Panc1 (cell line): ENCODE data around the gene CCDC88A. TPM values are rescaled to one million over a fixed set of nuclear protein-coding genes. Genes with fewer than 3 reads are reported as not detected.

Experiments used
- ATAC-seq: fragments of 200-7000 bp; cut with Tn5 transposase; 2 replicates; pipeline ENCODE4 v1.9.1; 2020; ENCODE audit warnings: mild to moderate bottlenecking, moderate library complexity
- BruUV-seq: library from RNA; stranded (reverse); fragments of 400-500 nt; replicated peaks from 2 replicates; lab custom pipeline; 2021; lab: Mats Ljungman, UMichigan
- CTCF ChIA-PET: fragments of 300-600 bp; sonication (Branson Sonifier 250); formaldehyde crosslinking; loops from one replicate; lab custom pipeline; 2022; ENCODE audit warnings: antibody characterized with exemption; lab: Charles Lee
- POLR2A ChIA-PET: fragments of 300-600 bp; sonication (Branson Sonifier 250); formaldehyde crosslinking; loops from one replicate; lab custom pipeline; 2022; ENCODE audit warnings: antibody characterized with exemption; lab: Charles Lee
- DNase-seq: peaks from one replicate; pipeline ENCODE4 v3.0.0-alpha.2; 2010; ENCODE audit warnings: low read depth, low spot score
- H3K27ac ChIP-seq: 2 replicates; pipeline ENCODE4 v1.5.1; 2011; ENCODE audit warnings: mild to moderate bottlenecking, low read length, inconsistent platforms
- H3K27me3 ChIP-seq: fragments of 200-500 bp; sonication (Bioruptor generic); 2 replicates; pipeline ENCODE4 v1.6.0; 2014; ENCODE audit warnings: low read length, inconsistent platforms; ENCODE audit not compliant: control insufficient read depth, insufficient read depth
- H3K36me3 ChIP-seq: fragments of 200-500 bp; sonication (Bioruptor generic); 2 replicates; pipeline ENCODE4 v1.5.1; 2014; ENCODE audit warnings: inconsistent platforms, mild to moderate bottlenecking, low read length, moderate library complexity; ENCODE audit not compliant: control insufficient read depth, insufficient read depth
- H3K4me1 ChIP-seq: 2 replicates; pipeline ENCODE4 v1.5.1; 2011; ENCODE audit warnings: inconsistent platforms, mild to moderate bottlenecking, low read length, moderate library complexity; ENCODE audit not compliant: control insufficient read depth, insufficient read depth
- H3K4me3 ChIP-seq, 2 experiments: 2 replicates each; pipeline ENCODE4 v1.5.1; 2011 to 2012; ENCODE audit warnings: low read depth in 2 of 2, low read length in 2 of 2, mild to moderate bottlenecking in 2 of 2, inconsistent platforms in 1 of 2, moderate library complexity in 1 of 2
- H3K9me3 ChIP-seq: fragments of 200-500 bp; sonication (Bioruptor generic); 2 replicates; pipeline ENCODE4 v1.5.1; 2014; ENCODE audit warnings: low read depth, mild to moderate bottlenecking, inconsistent platforms, low read length, moderate library complexity; ENCODE audit not compliant: control insufficient read depth, insufficient read depth
- POLR2AphosphoS5 ChIP-seq: IDR thresholded peaks from 2 replicates; pipeline ENCODE4 v1.6.1; 2012; ENCODE audit warnings: mild to moderate bottlenecking, low read depth, low read length, moderate library complexity
- SIN3A ChIP-seq: IDR thresholded peaks from 2 replicates; pipeline ENCODE4 v1.6.1; 2012; ENCODE audit warnings: low read depth, mild to moderate bottlenecking, low read length, moderate library complexity, borderline replicate concordance; ENCODE audit not compliant: insufficient read depth
- TCF7L2 ChIP-seq: IDR thresholded peaks from 2 replicates; pipeline ENCODE4 v1.6.1; 2011; ENCODE audit warnings: mild to moderate bottlenecking, low read depth, low read length, inconsistent platforms
- in situ Hi-C: cut with HindIII; loops from 2 replicates; pipeline ENCODE4 v1.10.0; 2016; ENCODE audit warnings: low sequenced_read_pairs, low pct_unique_long_range_greater_than_20kb
- intact Hi-C: fragments of 100-400 bp; cut with micrococcal nuclease; formaldehyde crosslinking; loops from one replicate; pipeline ENCODE4 v1.10.0; 2022; ENCODE audit not compliant: unreplicated experiment
- total RNA-seq: library from RNA; stranded (reverse); gene quantifications from one replicate; pipeline ENCODE4 v1.2.1, GENCODE V29; 2021; ENCODE audit not compliant: unreplicated experiment
- TF ChIP-seq, protein P1 (sequence below): fragments of 450-650 bp; IDR thresholded peaks from 2 replicates; pipeline ENCODE4 v1.5.1; 2017; ENCODE audit warnings: mild to moderate bottlenecking
- TF ChIP-seq, protein P2 (sequence below), 2 experiments: IDR thresholded peaks; 2 replicates each; pipeline ENCODE4 v1.6.1; 2011 to 2012; ENCODE audit warnings: low read depth in 2 of 2, control low read depth in 1 of 2, low read length in 1 of 2, mild to moderate bottlenecking in 1 of 2, moderate library complexity in 1 of 2; ENCODE audit not compliant: insufficient read depth in 1 of 2

The CCDC88A gene
- total RNA-seq, 1 experiment from 2014 or later, result 99.8 TPM

DNA sequence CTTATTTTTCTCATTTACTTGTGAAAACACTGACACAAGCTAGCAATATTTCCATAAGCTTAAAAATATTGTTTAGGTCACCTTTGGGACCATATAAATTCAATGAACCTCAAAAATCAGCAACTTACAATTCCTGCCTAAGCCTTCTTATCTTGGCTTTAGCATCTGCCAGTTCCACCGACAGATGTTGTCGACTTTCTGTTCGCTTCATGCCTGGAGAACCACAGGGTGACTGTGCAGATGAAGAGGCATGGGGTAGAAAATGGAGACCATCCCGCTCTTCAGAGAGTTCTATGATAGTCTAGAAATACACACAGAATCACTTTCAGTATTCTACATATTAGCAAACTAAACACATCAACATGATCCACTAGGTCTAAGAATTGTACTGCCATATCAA, 64.2 kb downstream of the CCDC88A start:
- peaks cover 4% of the 10 kb centered on the region for H3K36me3 ChIP-seq
- intact Hi-C loops, result no loop called here
- no peak overlapping the region for H3K4me3 ChIP-seq
- no TSS peak for BruUV-seq
- TF ChIP-seq POLR2AphosphoS5, result no peak
- TF ChIP-seq SIN3A, result no peak
- no peak for TF ChIP-seq TCF7L2
- TF ChIP-seq, protein P1, sequence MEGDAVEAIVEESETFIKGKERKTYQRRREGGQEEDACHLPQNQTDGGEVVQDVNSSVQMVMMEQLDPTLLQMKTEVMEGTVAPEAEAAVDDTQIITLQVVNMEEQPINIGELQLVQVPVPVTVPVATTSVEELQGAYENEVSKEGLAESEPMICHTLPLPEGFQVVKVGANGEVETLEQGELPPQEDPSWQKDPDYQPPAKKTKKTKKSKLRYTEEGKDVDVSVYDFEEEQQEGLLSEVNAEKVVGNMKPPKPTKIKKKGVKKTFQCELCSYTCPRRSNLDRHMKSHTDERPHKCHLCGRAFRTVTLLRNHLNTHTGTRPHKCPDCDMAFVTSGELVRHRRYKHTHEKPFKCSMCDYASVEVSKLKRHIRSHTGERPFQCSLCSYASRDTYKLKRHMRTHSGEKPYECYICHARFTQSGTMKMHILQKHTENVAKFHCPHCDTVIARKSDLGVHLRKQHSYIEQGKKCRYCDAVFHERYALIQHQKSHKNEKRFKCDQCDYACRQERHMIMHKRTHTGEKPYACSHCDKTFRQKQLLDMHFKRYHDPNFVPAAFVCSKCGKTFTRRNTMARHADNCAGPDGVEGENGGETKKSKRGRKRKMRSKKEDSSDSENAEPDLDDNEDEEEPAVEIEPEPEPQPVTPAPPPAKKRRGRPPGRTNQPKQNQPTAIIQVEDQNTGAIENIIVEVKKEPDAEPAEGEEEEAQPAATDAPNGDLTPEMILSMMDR, result no peak
- TF ChIP-seq, protein P2, sequence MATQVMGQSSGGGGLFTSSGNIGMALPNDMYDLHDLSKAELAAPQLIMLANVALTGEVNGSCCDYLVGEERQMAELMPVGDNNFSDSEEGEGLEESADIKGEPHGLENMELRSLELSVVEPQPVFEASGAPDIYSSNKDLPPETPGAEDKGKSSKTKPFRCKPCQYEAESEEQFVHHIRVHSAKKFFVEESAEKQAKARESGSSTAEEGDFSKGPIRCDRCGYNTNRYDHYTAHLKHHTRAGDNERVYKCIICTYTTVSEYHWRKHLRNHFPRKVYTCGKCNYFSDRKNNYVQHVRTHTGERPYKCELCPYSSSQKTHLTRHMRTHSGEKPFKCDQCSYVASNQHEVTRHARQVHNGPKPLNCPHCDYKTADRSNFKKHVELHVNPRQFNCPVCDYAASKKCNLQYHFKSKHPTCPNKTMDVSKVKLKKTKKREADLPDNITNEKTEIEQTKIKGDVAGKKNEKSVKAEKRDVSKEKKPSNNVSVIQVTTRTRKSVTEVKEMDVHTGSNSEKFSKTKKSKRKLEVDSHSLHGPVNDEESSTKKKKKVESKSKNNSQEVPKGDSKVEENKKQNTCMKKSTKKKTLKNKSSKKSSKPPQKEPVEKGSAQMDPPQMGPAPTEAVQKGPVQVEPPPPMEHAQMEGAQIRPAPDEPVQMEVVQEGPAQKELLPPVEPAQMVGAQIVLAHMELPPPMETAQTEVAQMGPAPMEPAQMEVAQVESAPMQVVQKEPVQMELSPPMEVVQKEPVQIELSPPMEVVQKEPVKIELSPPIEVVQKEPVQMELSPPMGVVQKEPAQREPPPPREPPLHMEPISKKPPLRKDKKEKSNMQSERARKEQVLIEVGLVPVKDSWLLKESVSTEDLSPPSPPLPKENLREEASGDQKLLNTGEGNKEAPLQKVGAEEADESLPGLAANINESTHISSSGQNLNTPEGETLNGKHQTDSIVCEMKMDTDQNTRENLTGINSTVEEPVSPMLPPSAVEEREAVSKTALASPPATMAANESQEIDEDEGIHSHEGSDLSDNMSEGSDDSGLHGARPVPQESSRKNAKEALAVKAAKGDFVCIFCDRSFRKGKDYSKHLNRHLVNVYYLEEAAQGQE (IDR thresholded peaks at IDR 0.05; ENCODE audit: insufficient read depth in 1 of 2, low read depth in 2 of 2, low read length in 1 of 2), result no peak
- no peaks in the 10 kb centered on the region for H3K4me1 ChIP-seq
- POLR2A ChIA-PET, result no interaction called here
- DNase-seq (no peak), ATAC-seq (no peak)
- in situ Hi-C loops, result no loop called here
- H3K27ac ChIP-seq, result no peak overlapping the region
- CTCF ChIA-PET, result no interaction called here
- H3K9me3 ChIP-seq, result no peaks in the 10 kb centered on the region
- no peaks in the 10 kb centered on the region for H3K27me3 ChIP-seq

DNA sequence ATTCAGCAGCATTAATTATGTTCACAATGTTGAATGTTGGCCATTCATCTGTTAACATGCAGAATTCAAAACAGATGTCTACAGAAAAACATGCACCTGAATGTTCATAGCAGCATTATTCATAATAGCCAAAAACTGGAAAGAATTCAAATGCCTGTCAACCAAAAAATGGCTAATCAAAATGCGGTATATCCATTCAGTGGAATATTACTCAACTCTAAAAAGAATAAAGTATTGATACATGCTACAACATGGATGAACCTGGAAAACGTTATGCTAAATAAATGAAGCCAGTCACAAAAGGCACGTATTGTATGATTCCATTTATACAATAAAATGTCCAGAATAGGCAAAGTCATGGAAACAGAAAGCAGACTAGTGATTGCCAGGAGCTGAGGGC, 68.0 kb downstream of the CCDC88A start:
- TF ChIP-seq, protein P2 (IDR thresholded peaks at IDR 0.05; ENCODE audit: insufficient read depth in 1 of 2, low read depth in 2 of 2, low read length in 1 of 2), result no peak
- TF ChIP-seq TCF7L2, result no peak
- TF ChIP-seq SIN3A, result no peak
- TF ChIP-seq, protein P1, result no peak
- TF ChIP-seq POLR2AphosphoS5, result no peak
- in situ Hi-C loops, result no loop called here
- Histone ChIP-seq H3K9me3 (no peaks in the 10 kb centered on the region), H3K27ac (no peak overlapping the region), H3K4me3 (no peak overlapping the region), H3K36me3 (peaks cover 14% of the 10 kb centered on the region), H3K4me1 (no peaks in the 10 kb centered on the region), H3K27me3 (no peaks in the 10 kb centered on the region)
- DNase-seq, result no peak
- no TSS peak for BruUV-seq
- CTCF ChIA-PET, result no interaction called here
- no peak for ATAC-seq
- intact Hi-C loops, result no loop called here
- POLR2A ChIA-PET, result no interaction called here
